HG02981 (cell line): ENCODE data around the gene FYB1.

Experiments
- ATAC-seq: cut with Tn5 transposase; IDR thresholded peaks from one replicate; pipeline ENCODE4 v1.9.1; 2021; ENCODE audit warnings: mild to moderate bottlenecking, moderate library complexity; ENCODE audit not compliant: unreplicated experiment

The FYB1 gene

DNA sequence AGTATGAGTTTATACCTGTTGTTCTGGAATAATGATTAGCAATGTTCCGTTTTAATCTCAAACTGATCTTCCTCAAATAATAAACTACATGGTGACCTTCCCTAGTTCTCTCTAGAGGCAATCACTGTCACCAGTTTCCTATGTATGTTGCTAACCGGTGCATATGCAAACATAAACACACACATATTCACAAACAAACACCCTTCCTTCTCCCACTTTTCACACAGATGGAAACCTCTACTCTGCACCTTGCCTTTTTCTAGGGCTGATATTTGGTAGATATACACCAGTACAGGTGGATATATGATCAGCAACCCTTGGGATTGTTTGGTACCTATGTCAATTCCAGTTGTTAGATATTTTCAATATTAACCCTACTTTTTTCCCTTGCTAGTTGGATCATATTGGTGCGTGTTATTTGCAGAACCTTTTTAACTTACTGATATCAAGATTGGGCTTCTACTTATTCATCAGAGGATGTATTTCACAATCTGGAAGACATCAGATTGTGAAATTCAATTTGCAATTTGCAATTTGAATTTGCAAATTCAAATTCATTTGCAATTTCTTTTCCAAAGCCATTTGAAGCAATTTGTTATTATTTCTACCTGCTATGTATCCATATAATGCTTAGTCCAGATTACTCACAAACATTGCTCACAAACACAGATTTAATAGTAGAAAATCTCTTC is 12.6 kb downstream of the FYB1 start:
- ATAC-seq, result no peak

DNA sequence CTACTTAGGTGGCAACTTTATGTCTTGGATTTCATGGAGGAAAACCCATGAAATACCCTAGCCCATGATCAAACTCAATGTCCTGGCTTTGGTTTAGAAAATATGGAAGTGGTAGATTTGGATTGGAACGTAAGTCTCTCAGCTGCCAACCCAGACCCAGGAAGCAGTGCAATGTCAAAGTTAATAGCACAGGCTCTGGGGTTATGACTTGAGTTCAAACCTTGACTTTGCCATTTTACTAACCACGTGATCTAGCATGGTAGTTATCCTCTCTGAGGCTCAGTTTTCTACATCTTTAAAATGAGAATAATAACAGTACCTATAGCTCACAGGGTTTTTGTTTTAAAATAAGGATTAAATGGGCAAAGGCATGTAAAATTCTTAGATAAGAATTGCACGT is 13.8 kb downstream of the FYB1 start:
- ATAC-seq, result no peak

DNA sequence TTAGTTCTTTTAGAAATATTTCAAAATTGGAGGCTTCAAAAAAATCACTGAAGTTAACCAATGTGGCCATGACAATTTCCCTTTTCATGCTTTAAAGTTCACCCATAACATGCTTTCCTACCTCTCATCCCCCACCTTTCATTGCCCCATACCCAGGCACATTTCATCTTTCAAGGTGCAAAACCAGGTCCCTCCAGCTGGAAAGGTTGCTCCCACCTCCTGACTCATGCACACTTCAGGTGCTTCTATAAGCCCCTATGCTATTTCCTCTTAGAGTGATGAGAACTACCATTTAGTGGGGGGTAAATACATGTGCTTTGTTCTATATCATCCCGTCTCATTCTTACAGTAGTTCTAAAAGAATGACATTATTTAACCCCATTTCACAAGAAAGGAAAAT is 15.4 kb downstream of the FYB1 start:
- ATAC-seq, result no peak

DNA sequence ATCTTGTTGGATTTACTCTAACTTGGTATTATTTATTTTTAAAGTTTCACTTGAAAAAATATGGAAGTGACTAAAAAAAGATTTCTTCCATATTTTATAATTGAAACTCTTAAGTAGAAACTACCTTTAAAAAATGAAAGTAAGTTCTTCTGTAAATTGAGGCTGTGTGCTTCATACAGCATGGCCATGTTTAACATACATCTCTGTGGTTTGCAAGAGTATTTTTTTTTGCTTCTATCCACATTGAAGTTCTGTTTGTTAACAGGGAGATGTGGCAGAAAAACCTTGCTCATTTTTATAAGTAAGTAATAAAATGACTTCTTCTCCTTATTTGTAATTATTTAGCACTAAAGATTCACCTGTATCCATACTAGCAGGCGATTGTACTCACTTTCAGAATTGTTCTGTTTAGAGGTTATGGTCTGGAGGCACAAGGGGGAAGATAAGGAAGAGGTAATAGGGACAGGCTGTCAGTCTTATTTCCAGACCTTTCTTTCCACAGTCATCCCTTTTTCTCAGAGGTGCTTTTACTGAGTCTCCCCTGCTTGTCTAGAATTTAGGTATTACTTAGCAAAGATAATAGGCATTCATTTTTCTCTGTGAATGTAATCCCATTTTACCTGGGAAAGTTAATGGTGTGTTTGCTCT is 16.0 kb downstream of the FYB1 start:
- no peak for ATAC-seq

GRCh38 chr5:39202597-39203274 is 16.6 kb downstream of the FYB1 start:
- ATAC-seq, result no peak

- ATAC-seq, result no peak
These were observed 17.4 kb downstream of the FYB1 start for GRCh38 chr5:39201781-39202596.

GRCh38 chr5:39201160-39201780 is 18.1 kb downstream of the FYB1 start:
- no peak for ATAC-seq

DNA sequence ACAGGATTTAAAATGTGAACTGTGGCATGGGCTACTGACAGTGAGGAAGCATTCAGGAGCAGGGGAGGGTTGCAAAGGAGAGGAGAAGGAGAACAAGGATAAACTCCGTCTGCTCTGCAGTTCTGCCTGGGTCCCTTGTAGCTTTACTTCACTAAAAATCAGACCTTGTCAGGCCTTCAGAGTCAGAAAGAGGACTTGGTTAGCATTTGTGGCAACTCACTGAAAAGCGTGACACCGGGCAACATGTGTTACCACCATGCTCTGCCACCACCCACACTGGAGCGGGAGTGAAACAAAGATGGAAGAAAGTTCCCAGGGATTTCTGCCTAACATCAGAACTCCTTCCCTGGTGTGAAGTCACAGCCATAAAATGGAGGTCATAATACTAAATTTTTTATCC is 19.3 kb downstream of the FYB1 start:
- no peak for ATAC-seq

DNA sequence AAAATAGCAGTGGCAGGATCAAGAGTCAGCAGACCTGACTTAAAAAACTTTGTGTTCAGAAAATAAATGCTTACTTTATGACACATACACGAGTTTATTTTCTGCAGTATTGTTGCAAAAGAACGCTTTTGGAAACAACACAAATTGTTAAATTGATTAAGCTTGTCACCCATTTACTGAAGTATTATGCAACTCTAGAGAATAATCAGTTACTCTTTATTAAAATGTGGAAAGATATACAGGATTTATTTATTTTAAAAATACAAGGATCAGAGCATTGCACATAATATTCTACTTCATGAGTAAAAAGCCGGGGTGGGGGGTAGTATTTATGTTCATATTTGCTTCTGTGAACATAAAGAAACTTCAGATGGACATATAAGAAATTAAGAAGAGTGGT is 20.0 kb downstream of the FYB1 start:
- no peak for ATAC-seq

GRCh38 chr5:39198127-39198526 is 21.2 kb downstream of the FYB1 start:
- ATAC-seq, result no peak

- no peak for ATAC-seq
These were observed 21.8 kb downstream of the FYB1 start for GRCh38 chr5:39197556-39197955.

DNA sequence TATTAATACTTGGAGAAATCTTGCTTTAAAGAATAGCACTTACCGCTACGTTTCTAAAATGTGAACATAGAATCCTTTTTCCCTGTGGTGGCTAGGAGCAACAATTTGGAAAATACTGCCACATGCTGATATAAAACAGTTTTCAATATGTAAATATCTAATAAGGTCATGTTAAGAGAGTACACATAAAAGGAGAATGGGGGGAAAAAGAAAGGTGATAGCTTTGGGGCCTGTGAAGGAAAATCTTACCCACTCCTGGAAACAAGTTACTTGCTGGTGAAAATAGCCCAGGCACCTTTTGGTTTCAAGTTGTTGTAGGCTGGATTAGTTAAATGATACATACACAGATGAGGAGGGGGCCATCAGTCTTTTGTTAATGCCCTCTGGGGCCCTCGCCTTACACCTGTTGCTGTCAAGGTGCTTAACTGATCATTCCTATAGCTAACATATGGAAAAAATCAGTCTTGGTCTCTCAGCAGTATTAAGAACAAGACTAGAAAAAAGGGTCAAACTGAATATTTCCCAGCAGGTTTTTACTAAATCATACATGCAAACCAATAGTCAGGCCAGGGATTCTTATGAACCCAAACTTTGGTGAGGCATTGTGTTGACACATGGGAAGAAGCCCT is 24.1 kb downstream of the FYB1 start:
- no peak for ATAC-seq

DNA sequence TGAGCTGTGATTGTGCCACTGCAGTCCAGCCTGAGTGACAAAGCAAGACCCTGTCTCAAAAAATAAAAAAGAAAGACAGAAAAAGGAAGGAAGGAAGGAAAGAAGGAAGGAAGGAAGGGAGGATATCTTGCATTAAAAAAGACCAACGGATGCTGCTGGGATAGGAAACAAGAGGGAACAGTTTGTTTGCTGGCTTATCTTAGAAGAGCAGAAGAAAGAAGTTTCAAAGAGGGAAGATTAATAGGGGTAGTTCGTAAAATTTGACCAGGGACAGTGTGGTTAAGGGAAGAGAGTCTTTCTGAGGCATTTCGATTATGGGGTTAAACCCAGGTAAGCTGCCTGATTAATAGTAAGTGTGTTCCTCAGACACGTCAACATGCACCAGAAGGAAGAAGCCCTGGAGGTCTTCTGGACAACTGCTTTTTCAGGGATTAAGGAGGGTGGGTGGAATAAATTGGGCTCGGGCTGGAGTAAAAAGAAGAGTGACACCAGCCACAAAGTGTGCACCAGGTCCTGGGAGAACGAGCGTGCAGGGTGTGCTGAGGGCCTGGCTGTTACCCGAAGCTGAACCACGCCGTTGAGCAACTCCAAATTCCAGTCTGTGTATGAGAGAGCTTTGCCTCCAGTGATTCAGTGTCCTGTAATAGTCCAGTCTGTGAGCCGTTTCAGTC is 24.8 kb downstream of the FYB1 start:
- no peak for ATAC-seq

- ATAC-seq, result no peak
These were observed 25.6 kb downstream of the FYB1 start for GRCh38 chr5:39193553-39194465.

DNA sequence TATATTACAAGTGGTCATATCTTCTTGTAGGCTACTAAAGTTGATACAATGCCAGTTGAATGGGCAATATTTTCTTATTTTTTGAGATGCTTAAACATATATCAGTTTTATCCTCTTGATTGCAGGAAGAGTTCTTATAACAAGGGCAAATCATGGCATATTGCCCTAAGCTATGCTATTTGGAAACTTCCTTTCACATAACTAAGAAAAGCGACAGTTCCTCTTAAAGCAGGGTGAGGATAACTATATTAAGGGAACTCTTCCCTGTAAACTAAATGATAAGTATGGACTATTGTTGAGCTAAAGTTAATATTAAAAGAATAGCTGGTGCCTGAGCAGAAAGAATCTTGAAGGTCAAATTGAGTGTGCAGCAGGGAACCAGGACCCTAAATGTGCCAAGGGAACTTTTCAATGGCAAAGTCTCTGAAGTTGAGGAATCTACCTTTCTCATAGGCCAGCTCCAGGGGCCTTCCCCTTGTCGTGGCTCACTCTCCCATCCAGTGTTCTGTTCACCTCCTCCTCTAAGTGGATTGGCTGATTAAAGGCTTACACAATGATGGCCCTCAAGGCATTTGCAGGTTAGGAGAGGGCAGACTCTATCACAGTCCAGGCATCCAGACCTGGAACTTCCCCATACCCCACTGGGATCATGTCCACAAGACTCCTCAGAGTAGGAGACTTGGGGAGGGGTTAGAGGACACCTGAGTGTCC is 26.8 kb downstream of the FYB1 start:
- no peak for ATAC-seq

DNA sequence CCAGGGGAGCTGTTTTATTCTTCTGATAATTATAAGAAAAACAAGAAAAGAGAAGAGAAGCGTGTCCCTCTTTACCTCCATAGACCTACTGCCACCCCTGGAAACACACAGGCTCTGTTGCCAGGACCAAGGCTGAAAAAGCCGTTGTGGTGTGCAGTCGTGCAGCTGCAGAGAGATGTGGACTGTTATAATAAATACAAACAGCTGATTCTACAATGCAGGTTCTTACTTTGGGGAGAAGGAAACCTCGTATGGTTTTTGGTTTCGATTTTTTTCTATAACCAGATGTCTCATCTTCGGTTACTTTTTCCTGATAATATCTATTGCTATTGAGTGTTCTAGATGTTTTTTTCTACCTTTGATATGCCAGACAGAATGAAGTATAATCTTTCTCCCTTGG is 28.1 kb downstream of the FYB1 start:
- no peak for ATAC-seq

DNA sequence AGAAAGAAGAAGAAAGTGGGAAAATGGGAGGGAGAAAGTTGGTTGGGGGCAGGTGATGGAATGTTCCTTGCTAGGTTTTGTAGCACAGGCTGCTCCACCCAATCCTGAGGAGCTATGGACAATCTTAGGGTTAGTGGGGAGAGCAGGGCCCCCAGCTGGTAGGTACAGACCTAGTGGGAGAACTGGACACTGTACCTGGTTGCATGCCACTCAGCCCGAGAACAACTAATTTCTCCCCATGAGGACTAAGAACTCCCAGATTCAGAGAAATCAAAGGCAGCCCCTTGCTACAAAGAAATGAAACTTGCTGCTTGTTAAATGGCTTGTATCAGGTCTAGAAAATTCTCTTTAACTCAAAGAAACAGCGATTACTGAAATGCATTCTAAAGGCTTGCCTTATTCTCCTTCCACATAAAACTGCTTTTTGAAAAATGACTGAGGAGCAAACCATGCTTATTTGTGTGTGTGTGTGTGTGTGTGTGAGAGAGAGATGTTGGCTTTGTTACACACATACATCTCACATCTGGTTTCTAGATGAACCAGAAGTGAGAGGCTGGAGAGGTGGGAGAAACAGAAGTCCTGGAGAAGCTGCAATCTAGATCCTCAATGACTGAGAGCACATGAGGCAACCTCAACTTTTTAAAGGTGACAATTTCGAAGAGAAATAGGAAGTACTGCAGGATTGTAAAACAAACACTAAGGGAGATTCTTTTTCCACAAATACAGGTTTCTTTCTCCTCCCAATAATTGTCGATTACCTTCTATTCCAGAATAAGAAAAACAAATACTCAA is 28.9 kb downstream of the FYB1 start:
- ATAC-seq, result no peak
